8988T (cell line): ENCODE measurements around the gene PRKD3.

Experiments used
- DNase-seq: peaks from one replicate; pipeline ENCODE4 v3.0.0; 2011

PRKD3 gene

DNA sequence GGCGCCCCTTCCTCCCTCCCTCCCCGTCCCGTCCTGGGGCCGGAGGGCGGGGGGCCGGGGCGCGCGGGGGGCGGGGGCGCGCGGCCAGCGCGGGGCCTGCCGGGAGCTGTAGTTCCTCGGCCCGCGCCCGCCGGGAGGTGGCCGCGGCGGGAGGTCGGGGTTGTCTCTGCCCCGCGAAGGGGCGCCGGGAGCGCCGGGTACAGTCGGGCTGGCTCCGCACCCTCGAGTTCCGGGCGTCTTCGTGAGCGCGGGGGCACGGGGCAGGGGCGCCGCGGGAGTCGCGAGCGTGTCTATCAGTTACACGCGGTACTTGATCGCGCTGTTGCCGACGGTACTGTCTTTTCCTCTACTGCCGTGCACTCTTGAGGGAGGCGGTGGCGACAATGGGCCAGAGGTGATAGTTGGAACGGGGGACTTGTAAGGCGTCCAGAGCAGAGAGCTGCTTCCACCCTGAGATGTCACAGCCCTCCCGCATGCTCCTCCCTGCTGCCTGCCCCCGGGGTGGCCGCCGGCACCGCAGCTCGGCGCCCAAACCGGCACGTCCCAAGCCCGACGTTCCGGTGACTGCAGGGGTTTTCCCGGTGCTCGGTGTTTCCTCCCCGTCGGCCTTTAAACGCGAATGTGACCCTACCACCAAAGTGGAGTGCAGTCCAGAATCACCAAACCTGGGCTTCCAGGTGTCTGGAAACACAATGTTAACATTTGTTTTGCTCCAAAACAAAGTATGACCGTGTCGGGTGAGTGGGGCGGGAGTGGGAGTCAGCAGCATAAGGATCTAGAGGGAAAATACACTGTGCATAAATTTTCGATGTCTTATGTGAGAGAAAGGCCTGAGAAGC lies at the start of gene PRKD3:
TSS of gene PRKD3 (minus strand) at position 48 of the 839 bp plus-strand sequence. CDS start 8,309 bp downstream, outside the sequence.
- DNase-seq, result peak; percentile 52

DNA sequence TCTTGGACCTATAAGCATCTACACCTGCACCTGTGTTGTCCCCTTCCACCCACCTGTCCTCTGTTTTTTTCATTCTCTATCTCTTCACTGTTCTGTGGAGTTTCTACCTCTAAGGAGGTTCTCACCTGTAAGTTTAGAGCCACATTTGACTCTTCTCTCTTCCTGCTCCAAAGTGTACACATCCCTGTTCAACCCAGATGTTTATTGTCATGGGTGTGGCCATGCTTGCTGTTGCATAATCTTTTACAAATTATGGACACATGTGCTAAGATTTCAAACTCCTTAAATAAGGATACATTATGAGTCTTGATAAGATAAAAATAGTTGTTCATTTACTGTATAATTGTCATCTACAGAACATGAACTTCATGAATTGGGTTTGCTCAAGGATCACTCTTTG lies 47.4 kb upstream of the PRKD3 start:
- DNase-seq, result no peak

DNA sequence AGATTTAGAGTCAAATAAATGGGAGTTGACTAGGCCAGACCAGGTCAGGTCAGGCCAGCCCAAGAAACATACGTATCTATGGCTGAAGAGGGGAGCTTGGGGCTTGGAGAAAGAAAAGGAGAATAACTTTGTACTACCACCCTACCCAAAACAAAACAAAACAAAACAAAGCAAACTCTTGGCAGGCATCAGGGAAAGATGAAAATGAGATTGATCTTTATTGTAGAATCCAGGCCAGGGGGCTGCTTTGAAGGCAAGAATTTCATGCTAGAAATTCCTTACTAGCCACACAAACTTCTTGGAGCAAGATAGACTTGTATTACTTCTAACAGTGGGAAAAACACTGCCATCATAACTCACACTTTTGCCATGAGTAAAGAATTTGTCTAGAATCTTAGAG lies 46.0 kb upstream of the PRKD3 start:
- no peak for DNase-seq

DNA sequence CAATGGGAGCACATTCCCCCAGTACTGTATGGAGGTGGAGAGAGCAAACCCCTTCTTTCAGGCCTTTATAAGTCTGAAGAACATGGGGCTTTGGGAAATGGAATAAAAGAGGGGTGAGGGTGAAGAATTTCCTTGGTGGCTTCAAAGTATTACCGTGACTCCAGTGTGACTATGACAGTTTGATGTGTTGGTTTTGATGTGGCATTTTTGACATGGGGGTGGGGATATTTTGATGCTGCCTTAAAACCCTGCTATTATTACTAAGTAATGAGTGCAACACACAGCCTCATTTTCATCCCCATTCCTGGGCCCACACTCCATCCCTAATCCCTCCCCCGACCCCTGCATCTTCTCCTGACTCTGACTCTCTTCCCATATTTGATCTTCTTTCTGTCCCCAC lies 43.4 kb upstream of the PRKD3 start:
- DNase-seq, result no peak

DNA sequence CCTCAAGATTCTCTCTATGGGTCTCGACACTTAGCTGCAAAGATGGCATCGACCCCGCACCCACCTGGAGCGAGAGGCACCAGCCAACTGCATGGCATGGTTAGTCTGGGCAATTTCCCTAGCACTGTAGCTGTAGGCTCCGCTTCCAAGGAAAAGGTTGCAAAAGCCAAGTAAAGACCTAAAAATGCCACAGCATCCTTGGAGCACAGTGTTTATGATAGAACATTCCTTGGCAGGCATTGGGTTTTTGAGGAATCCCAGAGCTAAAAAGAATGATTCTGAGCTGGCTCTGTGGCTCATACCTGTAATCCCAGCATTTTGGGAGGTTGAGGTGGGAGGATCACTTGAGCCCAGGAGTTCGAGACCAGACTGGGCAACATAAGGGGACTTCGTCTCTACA lies 42.7 kb upstream of the PRKD3 start:
- no peak for DNase-seq

DNA sequence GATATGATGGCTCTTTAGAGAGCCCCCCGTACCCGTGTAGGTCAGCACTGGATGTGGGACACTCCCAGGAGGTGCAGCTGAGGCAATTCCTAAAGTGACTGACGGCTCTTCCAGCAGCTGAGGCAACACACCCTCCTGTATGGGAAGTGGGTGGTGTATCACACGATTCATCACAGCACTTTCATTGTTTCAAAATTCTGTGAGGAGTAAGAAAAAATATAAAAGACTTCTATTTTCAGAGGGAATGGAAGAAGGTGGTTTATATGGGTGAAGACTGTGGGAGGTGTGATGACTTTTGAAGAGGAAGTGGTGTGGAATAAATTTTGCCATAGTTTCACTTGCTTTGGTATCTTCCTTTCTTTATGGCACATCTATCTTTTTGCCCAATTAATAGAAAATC lies 42.1 kb upstream of the PRKD3 start:
- no peak for DNase-seq

DNA sequence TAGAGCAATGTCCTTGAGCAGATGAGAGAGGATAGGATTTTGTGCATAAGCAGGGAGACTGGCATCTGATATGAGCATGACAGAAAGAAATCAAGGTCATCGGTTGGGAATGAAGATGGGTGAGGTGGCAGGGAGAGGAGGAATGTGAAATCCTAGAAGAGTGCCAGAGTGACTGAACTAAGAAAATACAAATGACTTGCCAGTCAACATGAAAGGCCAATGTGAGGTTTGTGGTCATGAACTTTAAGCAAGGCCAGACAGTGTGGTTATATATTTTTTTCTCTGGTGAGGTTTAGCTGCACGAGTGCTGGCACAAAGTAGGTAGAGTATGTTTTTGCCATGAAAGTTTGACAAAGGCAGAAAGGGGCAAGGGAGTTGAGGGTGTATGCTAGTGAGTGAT lies 41.0 kb upstream of the PRKD3 start:
- no peak for DNase-seq

DNA sequence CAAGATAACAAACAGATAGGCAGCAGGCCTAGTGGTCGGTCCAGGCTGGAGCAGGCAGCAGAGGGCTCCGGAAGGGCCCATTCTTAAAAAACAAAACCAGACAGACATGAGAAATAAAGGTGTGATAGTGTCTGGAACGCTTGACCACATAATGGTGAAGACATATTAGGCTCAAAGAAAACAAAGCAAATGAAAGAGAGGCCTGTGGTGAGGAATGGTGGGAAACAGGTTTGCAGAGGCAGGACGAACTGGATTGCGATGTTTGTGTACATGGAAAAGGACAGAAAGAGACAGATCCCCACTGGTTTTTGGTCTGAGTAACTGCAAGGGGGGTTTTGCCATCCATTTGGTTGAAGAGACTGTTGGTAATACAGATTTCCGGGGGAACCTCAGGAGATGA lies 39.7 kb upstream of the PRKD3 start:
- no peak for DNase-seq

DNA sequence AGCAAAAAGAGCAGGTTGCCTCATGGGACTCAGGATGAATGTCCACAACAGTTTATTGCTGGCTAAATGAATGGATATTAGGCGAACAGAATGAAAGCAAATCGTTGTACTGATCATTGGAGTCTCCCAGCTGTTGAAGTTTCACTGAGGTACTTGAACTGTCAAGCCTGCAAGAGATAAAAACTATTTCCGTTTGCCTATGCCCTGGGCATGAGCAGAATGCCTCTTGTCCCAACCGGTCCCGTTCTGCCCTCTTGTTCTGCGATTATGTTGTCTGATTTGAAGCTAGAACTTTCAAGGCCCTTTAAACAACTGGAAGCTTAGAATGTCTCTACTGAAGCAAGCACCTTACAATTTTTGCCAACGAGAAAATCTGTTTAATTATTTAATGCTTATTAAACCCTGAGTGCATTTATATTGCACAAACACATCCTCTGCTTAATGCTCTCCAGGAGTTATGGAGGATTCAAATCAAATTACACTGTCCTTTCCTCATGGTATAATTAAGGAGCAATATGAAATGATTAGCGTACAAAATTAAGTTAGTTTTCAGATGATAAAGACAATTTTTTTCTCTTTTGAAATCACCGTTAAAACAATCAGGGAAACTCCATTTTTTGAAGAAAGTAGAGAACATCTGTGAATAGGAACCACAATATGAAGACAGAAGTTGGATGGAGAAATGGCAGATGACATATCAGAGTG lies 37.5 kb upstream of the PRKD3 start:
- DNase-seq, result no peak

DNA sequence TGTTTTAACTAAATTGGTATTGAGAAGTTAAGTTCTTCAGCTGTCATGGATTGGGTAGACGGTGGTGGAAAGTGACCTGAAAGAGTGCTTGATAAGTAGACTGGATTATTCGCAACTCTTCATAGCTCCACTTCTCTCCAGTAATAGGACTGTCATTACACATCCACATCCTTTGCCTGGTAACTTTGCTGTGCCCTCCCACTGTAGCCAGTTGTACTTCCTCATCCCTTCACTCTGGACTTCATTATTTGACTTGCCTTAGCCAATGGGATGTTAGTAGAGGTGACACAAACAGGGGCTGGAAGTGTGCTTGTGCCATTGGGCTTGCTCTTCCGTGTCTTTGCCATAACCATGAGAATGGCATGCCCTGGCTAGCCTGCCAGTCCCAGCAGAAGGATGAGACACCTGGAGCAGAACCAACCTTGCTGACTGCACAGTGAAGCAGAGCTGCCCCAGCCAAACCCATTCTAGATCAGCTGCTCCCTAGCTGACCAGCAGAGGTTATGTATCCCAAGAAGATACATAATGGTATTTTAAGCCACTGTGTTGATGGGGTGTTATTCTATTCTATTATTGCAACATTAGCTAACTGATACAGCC lies 36.7 kb upstream of the PRKD3 start:
- DNase-seq, result no peak

DNA sequence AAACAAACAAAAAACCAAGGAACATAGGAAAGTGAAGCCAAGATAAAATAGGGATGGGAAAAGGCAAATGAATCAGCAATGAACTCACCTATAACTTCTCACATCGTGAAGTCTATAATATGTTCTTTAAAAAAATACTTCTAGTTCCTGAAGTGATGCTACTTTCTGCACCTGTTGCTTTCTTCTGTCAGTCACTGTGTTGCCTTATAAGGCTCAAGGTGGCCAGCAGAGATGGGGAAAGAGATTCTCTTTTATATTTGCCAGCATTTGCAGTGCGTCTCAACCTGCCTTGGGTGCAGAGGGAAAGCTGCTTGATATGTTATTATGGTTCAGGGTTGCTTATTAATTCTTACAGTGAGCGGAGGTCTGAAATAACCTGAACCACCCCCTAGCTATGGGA lies 33.8 kb upstream of the PRKD3 start:
- DNase-seq, result no peak

DNA sequence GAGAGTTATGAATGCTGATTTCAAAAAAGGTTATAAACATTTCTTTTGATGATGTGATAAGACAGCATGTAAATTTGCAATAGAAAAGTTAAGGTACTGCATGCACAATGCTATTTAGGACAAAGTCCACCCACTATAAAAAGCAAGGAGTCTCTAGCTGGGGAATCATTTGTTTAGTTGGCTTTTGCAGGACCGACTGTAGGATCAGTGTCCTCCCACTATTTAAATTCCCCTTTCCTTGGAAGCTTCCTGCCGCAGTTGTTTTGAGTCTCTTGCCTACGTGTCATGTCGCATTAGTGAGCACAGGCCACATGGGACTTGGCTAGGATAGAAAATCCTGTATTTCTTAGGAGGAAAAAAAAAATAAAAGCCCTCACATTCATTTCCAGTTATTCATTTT lies 32.9 kb upstream of the PRKD3 start:
- DNase-seq, result no peak

DNA sequence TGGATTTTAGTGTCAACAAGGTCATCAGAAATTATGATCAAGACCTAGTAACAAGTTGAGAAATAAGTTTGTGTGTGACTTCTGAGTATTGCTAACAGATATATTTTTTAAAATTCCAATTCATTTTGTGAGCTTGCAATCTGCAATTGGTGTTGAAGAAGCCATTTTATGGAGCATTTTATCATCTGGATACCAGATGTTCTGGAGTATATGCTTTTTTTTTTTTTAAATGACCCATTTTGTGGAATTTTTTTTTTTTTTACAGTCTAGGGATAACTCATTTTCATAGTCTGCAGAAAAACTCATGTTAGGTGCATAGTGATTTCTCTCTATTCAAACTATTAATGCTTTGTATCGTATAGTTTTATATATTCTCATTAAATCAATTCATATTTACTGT lies 32.4 kb upstream of the PRKD3 start:
- no peak for DNase-seq

DNA sequence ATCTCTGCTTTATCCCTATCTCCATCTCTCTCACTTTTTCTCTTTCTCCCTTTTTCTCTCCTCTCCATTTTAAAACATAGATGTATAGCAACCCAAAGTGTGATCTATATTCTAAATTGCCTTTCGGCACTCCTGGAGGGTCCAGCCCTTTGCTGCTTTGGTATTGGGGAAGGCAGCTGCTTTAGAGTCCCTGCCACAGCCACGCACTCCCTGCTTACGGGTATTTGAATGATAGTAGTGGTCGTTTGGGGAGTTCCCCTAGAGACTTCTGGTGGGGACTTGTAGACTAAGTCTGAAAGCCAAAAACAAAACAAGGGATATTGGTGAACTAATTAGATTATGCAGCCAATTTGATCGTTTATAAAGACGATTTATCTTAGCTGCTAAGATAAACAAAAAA lies 31.7 kb upstream of the PRKD3 start:
- DNase-seq, result no peak

DNA sequence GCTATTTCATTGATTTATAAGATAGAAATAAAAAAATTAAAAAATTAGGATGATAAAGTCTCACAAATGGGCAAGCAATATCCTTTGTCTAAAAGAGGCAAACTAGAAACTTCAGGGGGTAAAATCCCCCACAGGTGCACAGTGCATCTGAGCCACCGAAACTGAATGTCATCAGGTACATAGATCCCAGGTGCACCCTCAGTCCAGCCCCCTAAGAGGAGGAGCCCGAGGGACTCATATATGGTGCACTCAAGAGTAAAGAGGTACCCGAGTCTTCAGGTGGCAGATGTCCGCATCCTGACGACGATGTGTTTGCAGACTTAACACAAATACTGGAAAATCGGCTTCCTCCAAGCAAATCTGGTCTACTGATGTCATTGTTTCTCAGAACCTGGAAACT lies 31.1 kb upstream of the PRKD3 start:
- DNase-seq, result no peak

DNA sequence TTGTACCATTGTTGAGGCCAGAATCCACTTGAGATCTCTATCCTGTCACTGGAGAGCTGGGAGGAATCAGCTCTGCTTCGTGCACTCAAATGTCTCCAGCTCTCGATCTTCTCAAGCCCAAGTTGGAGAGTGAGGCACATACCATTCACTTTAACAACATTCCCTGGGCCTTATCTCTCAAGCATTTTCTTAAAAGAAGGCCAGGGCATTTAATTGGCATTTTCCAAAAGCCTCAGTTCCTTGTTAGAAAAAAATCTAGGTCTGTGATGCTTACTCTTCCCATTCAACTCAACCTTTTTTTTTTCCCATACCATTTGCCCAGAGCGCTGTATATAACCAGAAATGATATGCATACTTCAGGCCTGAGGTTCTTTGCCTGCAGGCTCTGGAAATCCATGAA lies 29.9 kb upstream of the PRKD3 start:
- DNase-seq, result no peak

DNA sequence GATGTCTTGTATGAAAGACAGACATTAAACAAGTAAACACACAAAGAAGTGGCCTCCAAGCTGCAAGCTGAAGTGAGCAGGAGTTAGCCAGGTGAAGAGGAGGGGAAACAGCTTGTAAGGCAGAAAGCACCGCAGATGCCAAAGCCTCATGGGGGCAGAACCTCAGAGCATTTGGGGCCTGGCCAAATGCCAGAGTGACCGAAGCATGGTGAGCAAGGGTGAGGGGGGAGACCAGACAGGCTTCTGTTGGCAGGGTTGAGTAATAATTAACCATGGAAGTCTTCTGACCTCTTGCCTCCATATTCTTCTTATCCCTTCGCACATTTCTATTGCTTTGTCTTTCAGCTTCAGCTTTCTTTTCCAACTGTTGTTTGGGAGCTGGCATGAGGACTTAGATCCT lies 25.4 kb upstream of the PRKD3 start:
- DNase-seq, result no peak

DNA sequence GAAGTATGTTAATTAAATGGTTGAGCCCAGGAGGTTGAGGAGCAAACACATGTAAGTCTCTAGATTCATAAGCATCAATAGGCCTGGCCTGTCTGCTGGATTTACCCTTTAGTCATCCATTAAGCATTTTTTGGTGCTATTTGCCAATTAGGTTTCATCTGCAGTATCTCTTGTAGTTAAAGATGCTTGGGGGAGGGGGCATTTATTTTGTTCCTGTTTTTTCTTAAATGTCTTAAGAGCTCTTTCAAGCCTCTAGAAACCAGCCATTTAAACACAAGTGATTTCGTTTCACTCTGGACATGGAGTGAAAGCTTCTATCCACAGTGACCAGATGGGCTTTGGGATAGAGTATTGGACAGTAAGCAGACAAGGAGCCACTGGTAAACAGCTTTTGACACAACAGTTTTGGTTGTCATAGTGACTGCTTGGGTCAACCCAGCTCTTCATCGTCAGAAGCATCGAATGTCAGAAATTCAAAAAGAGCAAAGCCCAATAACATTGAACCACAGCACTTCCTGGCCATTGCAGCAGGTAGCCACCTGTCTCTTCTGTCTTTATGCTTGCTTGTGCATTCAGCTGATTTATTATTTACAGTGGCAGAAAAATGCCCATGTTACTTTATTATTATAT lies 24.7 kb upstream of the PRKD3 start:
- no peak for DNase-seq

DNA sequence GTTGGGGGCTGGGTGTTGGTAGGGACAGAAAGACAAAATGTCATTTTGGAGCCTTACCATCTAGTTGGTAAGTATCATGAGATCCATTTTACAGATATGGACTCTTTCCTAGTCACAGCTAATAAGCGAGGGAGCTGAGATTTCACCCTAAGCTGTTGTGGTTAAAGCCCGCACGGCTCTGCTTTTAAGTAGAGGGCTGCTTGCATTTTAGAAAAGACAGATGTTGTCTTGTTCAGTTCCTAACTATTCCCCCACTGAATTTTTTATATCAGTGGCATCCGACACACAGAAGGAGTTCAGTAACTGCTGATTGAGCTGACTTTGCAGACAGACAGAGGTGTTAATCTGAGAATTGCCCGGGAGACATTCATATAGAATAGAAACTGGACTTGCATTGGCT lies 23.5 kb upstream of the PRKD3 start:
- no peak for DNase-seq

DNA sequence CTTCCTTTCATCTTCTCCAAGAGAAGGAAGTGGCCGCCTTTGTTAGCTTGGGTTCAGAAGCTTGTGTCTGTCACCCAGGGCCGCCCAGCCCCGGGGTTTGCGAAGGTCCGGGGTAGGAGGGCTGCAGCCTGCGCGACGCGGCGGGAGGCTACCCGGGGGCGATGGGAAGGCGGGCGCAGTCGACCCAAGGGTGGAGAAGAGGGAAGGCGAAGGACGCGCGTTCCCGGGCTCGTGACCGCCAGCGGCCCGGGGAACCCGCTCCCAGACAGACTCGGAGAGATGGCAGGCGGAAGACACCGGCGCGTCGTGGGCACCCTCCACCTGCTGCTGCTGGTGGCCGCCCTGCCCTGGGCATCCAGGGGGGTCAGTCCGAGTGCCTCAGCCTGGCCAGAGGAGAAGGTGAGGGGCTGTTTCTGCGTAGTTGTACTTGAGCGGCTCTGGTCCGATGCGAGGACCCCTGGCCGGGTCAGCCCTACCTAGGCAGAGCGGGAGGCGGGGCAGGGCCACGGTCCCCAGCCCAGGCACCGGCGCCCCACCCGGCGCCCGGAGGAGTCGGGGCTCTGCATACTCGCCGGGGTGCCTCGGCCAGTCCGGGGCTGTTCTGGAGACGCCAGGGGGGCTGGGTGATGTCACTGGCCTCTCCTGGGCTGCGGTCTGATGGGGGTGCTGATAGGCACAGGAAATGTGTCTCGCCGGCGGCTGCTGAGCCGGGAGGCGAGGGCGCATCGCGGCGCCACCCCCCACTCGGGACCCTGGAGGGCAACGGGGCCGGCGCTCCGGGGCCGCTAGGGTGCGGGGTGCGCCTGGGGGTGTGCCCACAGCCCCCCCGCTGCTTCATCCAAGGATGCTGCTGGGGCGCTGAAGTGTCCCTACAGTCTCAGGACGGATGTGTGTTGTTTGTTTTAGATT lies 20.1 kb upstream of the PRKD3 start, which contains the start of gene QPCT:
TSS of gene QPCT (plus strand) at position 178 of the 909 bp plus-strand sequence. CDS start at position 280, 102 bp downstream.
- DNase-seq, result peak; percentile 76

DNA sequence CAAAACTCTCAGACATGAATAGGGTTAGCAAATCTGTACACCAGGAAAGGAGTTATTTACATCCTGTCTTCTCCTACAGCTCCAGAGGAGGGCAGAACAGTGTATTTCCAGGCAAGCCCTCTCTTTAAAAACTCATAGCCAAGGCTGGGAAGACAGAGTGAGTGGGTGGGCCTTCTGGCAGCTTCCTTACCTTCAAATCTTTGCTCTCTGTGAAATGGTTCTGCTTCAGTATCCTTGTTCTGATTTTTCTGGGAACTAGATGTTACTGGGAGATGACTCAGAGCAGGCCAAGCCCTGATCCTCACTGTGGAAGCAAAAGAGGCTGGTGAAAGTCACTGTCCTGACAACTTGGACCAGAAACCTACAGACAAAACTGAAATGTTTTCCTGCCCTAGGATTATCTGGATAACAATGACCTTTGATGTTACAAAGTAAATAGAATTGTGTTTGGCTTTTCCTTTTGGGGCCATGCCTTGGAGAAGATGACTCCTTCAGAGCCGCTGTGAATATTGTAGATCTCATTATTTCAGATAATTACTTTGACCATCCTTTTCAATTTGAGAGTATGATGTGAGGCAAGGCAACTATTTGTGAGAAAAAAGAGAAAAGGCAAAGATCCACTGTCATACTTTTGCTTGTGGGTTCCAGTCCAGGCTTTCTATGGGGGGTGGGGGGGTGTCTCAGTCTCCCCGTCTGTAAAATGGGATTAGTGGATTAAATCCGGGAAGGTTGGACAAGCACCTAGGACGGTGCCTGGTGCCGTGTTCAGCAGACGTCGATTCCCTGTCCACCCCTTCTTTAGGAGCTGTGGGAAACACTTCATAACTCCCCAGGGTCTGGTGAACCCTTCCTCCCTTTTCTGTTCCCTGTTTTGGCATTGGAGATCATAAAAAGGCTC lies 19.2 kb upstream of the PRKD3 start:
- DNase-seq, result peak; percentile 37
